GM19463 (cell line): ENCODE measurements around the gene MTFMT.
"Not testable (repeated sequence)": the region's sequence is repeated elsewhere in the genome, so short reads cannot be mapped to it uniquely, and the experiment has no call there.

Experiments used
- ATAC-seq: cut with Tn5 transposase; IDR thresholded peaks from one replicate; pipeline ENCODE4 v1.9.1; 2021; ENCODE audit warnings: mild to moderate bottlenecking, moderate library complexity; ENCODE audit not compliant: unreplicated experiment

The MTFMT gene

GRCh38 chr15:65040461-65040860, 11.0 kb upstream of the MTFMT start:
- ATAC-seq = no peak

DNA sequence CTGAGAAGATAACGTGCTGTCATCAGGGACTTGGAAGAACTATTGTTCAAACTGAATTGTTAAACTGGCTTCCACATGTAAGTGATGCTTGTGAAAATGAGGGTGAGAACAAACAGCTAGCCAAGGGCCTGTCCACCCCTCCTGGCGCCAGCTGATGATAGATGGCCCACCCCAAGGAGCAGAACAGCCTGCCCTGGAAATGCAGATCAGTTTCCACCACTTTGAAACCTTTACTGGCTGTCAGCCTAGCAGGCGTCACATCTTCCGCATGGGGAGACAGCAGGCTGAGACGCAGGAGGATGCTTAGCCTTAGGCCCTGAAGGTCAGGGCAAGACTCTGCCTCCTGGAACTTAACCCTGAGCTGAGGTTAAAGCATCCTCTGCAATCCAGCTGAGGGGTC, 9.4 kb upstream of the MTFMT start:
- no peak for ATAC-seq

GRCh38 chr15:65038428-65038827, 9.0 kb upstream of the MTFMT start:
- no peak for ATAC-seq

- ATAC-seq = no peak
Observed at GRCh38 chr15:65037309-65037708, 7.9 kb upstream of the MTFMT start.

DNA sequence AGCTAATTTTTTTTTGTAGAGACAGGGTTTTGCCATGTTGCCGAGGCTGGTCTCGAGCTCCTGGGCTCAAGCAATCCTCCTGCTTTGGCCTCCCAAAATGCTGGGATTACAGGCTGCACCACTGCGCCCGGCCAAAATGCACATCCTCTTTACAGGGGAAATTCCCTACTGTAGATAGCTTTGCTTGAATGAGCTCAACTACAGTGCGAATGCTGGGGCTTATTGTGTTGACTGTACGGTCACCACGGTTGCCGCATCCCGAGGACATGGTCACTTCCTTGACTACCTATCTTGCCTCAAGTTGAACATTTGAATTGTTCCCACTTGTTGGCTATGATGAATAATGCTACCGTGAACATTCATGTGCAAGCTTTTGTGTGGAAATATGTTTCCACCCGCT, 5.3 kb upstream of the MTFMT start:
- no peak for ATAC-seq

- ATAC-seq = no peak
Observed at GRCh38 chr15:65033659-65034269, 4.3 kb upstream of the MTFMT start.

GRCh38 chr15:65032801-65033537, 3.5 kb upstream of the MTFMT start:
- ATAC-seq = no peak

DNA sequence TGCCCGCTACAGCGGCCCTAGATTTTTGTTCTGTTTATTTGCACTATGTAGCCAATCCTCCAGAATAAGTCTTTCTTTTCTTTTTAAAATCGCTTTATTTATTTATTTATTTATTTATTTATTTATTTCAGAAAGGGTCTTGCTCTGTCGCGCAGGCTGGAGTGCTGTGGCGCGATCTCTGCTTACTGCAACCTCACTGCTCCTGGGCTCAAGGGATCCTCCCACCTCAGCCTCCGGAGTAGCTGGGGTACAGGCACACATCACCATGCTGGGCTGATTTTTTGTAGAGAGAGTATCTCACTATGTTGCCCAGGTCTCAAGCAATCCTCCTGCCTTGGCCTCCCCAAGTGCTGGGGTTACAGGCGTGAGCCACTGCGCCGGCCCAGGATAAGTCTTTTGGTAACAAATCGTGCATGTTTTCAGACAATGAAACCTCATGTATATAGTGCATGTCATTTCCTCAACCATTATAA, 333 bp upstream of the MTFMT start:
- ATAC-seq = no peak

GRCh38 chr15:65028338-65028737, 1.1 kb downstream of the MTFMT start:
- ATAC-seq = no peak

- ATAC-seq = no peak
Observed at GRCh38 chr15:65027593-65027992, 1.8 kb downstream of the MTFMT start.

- ATAC-seq = no peak
Observed at GRCh38 chr15:65026756-65027155, 2.7 kb downstream of the MTFMT start.

DNA sequence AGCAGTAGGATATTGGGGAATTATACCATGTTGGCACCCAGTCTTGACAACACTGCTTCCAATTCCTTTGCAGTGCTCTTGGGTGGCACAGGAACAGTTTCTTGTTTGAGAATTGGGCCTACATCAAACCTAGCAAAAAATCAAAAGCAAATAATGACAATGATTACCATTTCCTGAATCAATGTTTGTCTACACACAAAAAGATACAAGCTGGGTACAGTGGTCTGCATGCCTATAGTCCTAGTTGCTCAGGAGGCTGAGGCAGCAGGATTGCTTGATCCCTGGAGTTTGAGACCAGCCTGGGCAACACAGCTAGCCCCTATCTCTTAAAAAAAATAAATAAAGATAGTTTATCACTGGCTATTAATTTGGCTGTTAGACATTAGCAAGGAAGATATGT, 8.0 kb downstream of the MTFMT start:
- no peak for ATAC-seq

DNA sequence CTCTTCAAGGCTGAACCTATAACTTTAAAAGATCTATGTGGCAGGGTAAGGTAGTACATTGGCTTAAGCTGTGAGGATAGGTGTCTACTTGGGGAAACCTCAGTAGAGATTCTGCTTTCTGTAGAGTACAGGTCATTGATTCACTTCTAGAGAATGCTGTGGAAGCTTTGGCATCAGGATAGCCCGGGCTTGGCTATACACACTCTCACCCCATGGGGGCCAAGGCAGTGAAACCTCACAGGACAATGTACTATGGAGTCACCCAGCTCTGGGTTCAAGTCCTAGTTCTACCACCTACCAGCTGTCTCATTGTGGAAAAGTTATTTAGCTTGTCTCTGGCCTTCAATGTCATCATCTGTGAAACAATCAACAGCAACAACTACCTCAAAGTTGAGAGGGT, 9.0 kb downstream of the MTFMT start:
- ATAC-seq = no peak

GRCh38 chr15:65011198-65011597, 18.2 kb downstream of the MTFMT start:
- not testable (repeated sequence) for ATAC-seq

GRCh38 chr15:65008983-65009382, 20.5 kb downstream of the MTFMT start:
- no peak for ATAC-seq

DNA sequence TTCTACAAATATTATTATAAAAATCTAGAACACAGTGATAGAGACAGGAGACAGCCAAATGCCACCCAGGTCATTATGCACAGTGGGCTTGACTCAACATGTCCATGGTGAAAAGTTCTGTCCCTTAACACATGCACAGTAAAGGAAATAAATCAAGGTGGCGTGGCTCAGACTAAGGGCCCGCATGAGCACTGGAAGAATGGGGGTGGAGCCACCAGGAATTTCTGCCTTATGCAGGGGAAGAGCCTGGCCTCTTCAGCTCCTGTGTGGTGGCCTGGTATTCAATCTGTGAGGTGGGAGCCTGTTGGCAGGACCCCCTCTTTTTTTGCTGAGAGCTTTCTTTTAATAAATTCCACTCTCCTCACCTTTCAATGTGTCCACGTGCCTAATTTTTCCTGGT, 22.6 kb downstream of the MTFMT start:
- ATAC-seq = no peak

DNA sequence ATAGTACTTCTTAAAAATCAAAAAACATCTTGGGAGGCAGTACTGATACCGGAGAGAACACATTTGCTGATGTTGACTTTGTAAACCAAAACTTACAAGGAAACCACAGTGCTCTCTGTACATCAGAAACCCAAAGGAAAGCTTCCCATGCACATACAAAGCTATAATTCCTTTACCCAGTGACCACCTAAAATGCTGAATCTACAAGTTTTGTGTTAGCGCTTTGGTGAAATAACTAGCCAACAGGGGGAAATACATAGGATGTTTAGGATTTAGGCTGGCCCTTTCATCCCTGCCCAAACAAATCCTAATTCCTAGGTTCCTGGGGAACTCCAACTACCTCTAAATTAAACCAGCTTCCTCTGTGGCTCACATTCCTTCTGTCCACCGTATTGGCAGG, 24.4 kb downstream of the MTFMT start:
- ATAC-seq = no peak

DNA sequence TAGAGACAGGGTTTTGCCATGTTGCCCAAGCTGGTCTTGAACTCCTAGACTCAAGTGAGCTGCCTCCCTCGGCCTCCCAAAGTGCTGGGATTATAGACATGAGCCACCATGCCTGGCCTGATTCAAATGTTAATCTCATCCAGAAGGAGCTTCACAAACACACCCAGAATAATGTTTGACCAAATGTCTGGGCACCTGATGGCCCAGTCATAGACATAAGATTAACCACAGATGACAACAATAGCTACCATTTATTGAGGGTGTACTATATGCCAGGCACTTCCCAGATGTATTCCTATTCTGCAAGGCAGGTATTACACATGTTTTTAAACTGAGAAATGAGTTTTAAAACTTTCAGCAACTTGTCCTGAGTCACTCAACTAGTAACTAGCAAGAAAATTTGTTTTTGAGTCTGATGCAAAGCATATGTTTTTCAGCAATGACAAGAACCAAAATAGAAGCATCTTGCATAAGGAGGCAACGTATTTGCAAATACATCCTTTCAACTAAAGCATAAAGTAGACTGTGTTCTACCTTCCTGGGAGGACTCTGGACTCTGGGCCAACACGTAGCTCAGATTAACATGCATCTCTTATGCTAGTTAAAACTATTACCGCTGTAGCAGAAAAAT, 31.6 kb downstream of the MTFMT start:
- ATAC-seq = no peak

DNA sequence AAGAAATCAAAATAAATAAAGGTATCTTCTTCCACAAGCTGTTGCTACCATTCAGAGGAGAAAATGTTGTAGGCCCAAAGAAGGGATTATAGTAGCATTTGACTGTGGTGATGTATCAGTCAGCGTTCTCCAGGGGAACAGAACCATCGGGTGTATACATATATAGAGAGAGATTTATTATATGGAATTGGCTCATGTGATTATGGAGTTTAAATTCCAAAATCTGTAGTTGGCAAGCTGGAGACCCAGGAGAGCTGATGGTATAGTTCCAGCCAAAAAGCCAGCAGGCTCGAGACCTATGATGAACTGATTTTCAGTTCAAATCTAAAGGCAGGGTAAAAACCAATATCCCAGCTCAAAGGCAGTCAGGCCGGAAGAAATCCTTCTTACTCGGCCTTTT, 32.4 kb downstream of the MTFMT start:
- ATAC-seq = no peak

DNA sequence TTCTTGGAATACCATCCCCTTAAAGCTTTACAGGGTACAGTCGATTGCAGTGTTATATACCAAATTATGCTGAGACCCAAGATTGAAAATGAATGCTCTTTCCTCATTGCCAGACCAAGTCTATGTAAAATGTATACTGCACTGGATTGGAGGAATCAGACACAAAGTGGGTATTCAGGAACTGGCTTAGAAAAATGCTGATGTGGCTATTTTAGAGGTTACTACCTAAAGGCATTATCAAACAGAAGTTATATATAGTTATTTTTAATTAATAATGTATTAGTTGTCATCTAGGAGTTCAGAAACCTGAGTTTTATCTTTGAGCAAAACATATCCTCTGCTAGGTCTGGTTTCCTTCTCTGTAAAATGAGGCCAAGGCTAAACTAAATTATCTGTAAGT, 36.1 kb downstream of the MTFMT start:
- no peak for ATAC-seq

DNA sequence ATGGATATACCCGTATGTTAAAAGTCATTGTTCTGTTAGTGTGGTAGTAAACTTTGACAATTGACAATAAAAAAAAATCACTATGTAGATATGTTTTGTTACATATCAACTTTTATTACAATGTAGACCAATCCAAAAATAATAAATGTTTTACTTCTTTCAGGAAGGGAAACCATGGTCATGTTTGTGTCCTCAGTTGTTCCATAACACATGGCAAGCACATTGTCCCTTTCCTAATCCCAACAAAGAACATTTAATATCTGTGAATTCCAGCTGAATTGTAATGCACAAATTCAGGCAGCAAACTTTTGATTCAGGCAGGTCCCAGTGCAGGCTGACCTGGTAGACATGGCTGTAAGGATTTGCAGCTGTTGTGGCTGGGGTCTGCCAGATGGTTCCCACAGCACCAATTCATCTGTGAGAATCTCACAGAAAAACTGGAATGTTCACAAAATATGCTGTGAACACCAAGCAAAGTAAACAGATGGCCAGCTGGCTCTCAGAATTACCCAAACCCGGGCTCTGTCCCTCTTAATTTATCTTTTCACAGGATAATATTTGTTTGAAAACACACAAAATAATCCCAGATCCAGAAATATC, 37.8 kb downstream of the MTFMT start:
- no peak for ATAC-seq

- ATAC-seq = no peak
Observed at GRCh38 chr15:64990168-64990470, 39.3 kb downstream of the MTFMT start.
